ACC112 (cell line): Measurements from ENCODE around the gene GLIS1.
A peak's percentile ranks its signal among the peaks of the same experiment; 100 is the strongest.

ENCODE experiments used
- H2AFZ ChIP-seq: fragments of 200-600 bp; sonication (generic); one replicate; pipeline ENCODE4 v1.6.0; 2017; ENCODE audit warnings: antibody characterized with exemption, low read length; ENCODE audit not compliant: unreplicated experiment
- H3K27ac ChIP-seq: fragments of 200-600 bp; sonication (generic); 2 replicates; pipeline ENCODE4 v1.5.1; 2014; ENCODE audit warnings: low read depth, mild to moderate bottlenecking, antibody characterized with exemption, low read length, moderate library complexity
- H3K27me3 ChIP-seq: fragments of 200-600 bp; sonication (generic); 2 replicates; pipeline ENCODE4 v1.6.1; 2014; ENCODE audit warnings: mild to moderate bottlenecking, antibody characterized with exemption, low read length, moderate library complexity, mixed read lengths; ENCODE audit not compliant: insufficient read depth
- H3K36me3 ChIP-seq: fragments of 200-600 bp; sonication (generic); 2 replicates; pipeline ENCODE4 v1.6.1; 2016; ENCODE audit warnings: mild to moderate bottlenecking, antibody characterized with exemption, low read length, moderate library complexity, mixed read lengths; ENCODE audit not compliant: insufficient read depth
- H3K4me1 ChIP-seq: fragments of 200-600 bp; sonication (generic); one replicate; pipeline ENCODE4 v1.6.1; 2016; ENCODE audit warnings: low read length, mixed read lengths; ENCODE audit not compliant: insufficient read depth, unreplicated experiment, control insufficient read depth
- H3K4me3 ChIP-seq: fragments of 200-600 bp; sonication (generic); 2 replicates; pipeline ENCODE4 v1.5.1; 2014; ENCODE audit warnings: mild to moderate bottlenecking, low read depth, low read length
- H3K79me2 ChIP-seq: fragments of 200-600 bp; sonication (generic); one replicate; pipeline ENCODE4 v1.6.0; 2016; ENCODE audit warnings: low read length; ENCODE audit not compliant: control insufficient read depth, unreplicated experiment, insufficient read depth

The GLIS1 gene

DNA sequence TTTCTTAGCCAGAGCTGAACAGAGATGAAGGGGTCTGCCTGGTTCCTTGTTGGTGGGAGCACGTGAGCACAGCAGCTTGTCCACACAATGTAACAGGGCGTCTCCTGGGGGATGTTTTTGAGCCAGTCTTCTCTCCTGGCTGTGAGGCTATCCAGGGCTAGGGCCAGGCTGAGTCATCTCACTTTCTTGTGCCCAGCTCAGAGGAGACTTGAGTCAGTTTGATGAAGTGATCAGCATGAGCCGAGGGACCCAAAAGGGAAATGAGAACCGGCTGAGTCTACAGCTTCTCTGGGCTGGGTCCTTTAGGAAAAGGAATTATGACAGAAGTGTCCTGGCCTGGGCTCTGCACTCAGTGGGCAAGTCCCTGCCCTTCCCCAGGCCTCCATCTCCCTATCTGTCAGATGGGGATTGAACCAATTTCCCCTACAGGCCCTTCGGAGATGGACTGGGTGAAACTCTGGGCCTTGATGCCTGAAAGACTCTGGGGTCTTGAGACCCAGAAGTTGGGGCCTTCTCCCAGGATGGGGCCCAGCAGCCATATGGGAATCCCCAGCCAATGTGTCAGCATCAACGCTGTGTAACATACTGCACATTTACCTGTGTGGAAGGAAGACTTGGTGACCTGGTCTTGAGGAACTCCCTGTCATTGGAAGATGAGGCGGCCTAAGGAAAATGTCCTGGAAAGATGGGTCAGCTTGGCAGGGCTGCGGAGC, 243.2 kb downstream of the GLIS1 start:
- no peaks in the 10 kb centered on the region for H3K79me2 ChIP-seq
- no peak overlapping the region for H3K4me3 ChIP-seq
- no peak overlapping the region for H2AFZ ChIP-seq
- H3K4me1 ChIP-seq: peaks cover 11% of the 10 kb centered on the region
- H3K27me3 ChIP-seq: peaks cover under 1% of the 10 kb centered on the region; the same call in 1 of the 2 replicates
- no peak overlapping the region for H3K27ac ChIP-seq
- H3K36me3 ChIP-seq: no peaks in the 10 kb centered on the region

DNA sequence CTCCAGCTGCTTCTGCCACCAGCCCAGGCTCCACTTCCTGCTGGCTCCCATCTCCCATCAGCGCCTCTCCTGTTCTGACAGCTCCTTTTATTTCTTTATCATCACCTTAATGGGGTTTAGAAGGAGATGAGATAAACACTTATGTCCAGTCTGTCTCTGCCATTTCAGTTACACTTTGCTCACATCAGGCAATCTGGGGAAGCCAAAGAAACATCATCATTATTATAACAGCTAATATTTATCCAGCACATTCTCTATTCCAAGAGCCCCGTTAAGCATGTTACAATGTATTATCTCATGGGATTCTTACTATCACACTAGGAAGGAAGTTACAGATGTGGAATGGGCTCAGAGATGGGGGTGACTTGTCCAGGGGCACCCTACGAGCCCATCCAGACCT, 248.6 kb downstream of the GLIS1 start:
- no peak overlapping the region for H3K27ac ChIP-seq

DNA sequence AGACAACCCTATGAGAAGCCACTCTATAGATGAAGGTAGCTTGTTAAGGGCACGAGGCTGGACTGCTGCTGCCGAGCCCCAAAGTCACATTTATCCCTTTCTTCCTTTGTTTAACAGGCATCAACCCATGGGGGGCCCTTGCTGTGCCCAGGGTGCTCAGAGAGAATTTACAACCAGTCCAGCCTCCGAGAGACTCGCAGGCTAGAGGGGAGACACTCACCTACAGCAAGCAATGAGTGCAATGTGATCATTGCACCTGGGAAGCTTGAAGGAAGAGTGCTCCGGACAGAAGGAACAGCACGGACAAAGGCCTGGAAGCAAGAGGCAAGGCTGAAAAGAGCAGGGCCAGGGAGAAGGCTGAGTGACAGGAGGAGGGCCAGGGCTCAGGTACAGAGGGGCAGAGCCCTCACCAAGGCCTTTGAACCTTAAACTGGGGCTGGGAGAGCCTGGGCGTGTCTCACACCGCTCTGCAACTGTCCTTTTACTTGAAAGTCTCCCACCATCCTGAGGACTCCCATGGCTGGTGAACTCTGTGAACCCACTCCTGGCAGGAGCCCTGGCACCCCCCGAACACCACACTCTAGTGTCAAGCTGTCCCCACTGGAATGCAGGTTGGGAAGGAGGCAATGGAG, 252.5 kb downstream of the GLIS1 start:
- Histone ChIP-seq H3K36me3 (no peaks in the 10 kb centered on the region), H2AFZ (no peak overlapping the region), H3K4me3 (no peak overlapping the region), H3K4me1 (no peaks in the 10 kb centered on the region), H3K27ac (no peak overlapping the region), H3K27me3 (peaks cover 29% of the 10 kb centered on the region), H3K79me2 (no peaks in the 10 kb centered on the region)

More for the DNA sequence above, 248.6 kb downstream of the GLIS1 start:
- Histone ChIP-seq H2AFZ (no peak overlapping the region), H3K4me1 (peaks cover under 1% of the 10 kb centered on the region), H3K27me3 (peaks cover 29% of the 10 kb centered on the region), H3K36me3 (no peaks in the 10 kb centered on the region), H3K4me3 (no peak overlapping the region), H3K79me2 (no peaks in the 10 kb centered on the region)

DNA sequence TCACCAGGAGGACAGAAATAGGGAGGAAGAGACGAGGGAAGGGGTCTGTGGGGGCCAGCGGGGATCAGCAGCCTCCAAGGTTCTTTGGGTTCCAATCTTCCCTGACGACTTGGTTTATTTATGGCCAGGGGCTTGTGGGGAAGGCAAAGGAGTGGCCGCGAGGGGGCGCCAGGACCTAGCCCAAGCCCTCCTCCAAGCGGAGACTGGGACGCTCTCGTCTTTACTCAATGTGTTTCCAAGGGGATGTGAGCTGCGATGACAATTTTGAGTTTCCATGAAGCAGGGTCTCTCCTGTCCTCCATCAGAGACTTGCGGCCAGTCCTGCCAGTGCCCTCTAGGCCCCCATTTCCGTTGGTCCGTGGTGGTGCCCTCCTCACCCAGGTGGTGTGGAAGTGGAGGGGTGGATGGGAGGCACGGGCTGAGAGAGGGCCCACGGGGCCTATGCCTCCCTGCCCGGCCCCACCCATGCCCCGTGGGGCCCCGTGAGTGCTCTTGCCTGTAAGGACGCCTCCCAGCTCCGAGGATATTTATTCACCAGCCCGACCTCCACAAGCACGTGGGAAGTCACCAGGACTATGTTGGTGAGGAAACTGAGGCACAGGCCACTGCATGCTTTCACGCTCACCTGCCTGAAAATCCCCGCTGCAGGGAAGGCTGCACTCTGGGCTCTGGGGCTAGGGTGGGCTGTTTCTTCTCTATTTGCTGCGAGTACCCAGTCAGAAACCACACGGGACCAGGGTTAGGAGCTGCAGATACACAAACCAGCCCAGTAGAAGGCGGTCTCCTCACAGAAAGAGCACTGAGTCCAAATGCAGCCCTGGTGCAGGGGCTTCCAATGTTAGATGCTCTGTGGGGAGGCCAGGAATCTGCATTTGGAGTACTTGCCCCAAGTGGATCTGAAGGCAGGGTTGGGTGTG, 253.2 kb downstream of the GLIS1 start:
- H3K27ac ChIP-seq: no peak overlapping the region
- H3K36me3 ChIP-seq: no peaks in the 10 kb centered on the region
- no peaks in the 10 kb centered on the region for H3K4me1 ChIP-seq
- H3K79me2 ChIP-seq: no peaks in the 10 kb centered on the region
- H3K27me3 ChIP-seq: peaks cover 28% of the 10 kb centered on the region
- no peak overlapping the region for H3K4me3 ChIP-seq
- H2AFZ ChIP-seq: peak overlapping the region; percentile 27

DNA sequence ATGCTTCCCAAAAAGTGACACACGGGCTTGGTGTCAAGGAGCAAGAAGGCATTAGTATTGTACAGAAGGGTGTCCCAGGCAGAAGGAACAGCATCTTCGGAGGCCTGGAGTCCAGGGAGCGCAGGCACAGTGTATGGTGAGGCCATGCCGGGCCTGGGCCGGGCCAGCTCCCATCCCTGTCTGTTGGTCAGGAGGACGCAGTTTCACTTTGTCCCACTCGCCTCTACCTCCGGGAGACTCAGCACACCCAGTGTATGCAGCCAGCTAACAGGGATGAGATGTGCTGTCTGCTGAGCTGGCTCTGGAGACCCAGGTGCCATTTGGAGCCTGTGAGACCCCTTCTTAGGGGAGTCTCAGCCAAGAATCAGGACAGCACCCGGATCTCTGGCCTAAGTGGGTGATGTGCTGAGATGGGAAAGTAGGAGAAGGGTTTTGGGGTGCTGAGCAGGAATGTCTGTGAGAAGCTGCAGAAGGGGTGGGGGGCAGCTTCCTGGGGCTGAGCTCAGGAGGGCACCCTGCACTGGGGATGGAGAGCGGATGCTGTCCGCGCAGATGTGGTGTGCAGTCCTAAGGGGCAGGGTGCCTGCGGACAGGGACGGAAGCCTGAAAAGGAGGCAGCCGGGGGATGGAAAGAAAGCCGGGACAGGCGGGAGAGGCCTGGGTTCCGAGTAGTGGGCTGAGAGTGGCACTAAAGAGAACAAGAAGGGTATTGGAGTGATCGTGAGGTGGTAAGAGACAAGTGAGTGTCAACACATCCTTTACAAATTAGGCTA, 254.1 kb downstream of the GLIS1 start:
- Histone ChIP-seq H3K4me3 (no peak overlapping the region), H3K27ac (no peak overlapping the region), H3K79me2 (no peaks in the 10 kb centered on the region), H3K36me3 (no peaks in the 10 kb centered on the region), H3K27me3 (peaks cover 28% of the 10 kb centered on the region), H2AFZ (no peak overlapping the region), H3K4me1 (no peaks in the 10 kb centered on the region)

DNA sequence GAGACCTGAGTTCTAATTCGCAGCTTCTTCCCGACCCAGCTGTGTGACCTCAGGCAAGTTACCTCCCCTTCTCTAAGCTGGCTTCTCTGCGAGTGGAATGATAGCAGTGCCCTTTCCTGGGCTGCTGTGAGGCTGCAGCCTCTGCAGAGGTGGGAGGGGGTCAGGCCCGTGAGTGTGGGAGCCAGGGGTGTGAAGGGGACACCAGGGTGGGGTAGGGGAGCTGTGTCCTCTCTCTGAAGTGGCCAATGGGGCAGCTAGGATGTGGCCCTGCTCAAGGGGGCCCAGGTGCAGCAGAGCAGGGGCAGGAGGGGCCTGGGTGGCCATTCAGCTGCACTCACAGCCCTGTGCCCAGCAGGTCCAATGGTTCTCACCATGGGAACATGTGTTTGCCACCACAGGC, 255.3 kb downstream of the GLIS1 start:
- Histone ChIP-seq H3K4me3 (no peak overlapping the region), H3K27me3 (peaks cover 26% of the 10 kb centered on the region), H3K79me2 (no peaks in the 10 kb centered on the region), H3K4me1 (no peaks in the 10 kb centered on the region), H3K27ac (no peak overlapping the region), H2AFZ (no peak overlapping the region), H3K36me3 (no peaks in the 10 kb centered on the region)

DNA sequence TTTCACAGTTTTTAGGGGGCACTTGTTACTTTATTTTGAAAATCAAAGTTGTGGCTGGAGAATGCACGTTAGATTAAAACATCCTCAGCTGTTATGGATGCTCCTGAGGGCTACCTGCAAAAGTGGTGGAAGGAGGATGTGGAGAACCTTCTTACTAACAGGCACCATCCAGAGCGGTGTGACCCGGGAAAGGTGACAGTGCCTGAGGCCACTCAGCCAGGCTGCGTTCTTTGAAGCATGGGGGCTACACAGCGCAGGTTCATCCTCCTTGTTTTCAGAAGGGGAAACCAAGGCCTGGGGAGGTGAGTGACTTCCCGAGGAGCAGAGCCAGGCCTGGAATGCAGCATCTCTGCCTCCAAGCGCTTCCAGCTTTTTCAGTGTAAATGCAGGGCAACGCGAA, 255.8 kb downstream of the GLIS1 start:
- Histone ChIP-seq H3K4me3 (no peak overlapping the region), H2AFZ (no peak overlapping the region), H3K4me1 (no peaks in the 10 kb centered on the region), H3K27ac (no peak overlapping the region), H3K27me3 (peaks cover 29% of the 10 kb centered on the region), H3K79me2 (no peaks in the 10 kb centered on the region), H3K36me3 (no peaks in the 10 kb centered on the region)

DNA sequence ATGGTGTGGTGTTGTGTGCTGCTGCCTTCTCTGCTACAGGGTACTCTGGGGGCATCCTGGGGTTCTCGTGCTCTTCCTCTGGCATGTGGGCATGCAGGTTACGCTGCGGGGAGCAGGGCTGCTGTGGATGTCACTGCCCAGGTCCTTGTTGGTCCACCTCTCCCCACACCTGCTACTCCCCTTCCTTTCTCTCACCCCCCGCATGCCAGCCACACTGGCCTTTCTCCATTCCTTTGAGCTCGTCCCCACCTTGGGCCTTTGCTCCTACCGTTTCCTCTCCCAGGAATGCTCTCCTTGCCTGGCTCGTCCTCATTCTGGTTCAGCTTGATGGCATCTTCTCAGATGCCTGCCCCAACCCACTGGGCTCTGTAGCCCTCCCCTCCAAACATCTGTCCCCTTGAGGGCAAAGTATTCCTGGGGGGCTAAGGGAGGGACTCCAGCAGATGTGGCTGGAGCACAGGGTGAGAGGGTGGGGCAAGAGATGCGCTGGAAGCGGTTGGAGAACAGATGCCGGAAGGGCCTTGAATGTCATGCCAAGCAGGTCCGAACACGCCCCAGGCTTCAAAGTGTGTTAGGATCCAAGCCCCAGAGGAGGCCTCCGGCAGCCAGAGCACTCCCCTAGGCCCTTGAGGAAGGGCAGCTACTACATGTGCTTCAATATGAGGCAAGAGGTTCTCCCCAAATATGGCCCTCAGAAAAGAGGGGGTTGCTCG, 256.4 kb downstream of the GLIS1 start:
- no peak overlapping the region for H2AFZ ChIP-seq

DNA sequence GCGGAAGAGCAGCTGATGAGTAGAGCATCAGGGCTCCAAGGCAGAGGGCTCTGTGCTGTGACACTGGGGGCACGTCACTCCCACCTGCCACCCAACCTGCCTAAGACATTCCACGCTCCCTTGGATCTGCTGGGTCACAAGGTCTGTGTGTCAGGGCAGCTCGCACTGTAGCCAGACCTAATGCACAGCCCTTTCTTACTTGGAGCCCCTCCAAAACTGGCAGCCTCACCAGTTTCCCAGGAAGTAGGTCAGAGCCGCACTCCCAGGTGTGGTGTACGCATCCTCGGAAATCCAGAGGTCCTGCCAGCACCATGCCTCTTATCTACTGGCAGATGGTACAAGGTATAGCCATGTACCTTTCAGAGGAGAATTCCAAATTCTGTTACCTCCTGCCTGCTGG, 257.5 kb downstream of the GLIS1 start:
- Histone ChIP-seq H3K27ac (no peak overlapping the region), H2AFZ (no peak overlapping the region)

More for the DNA sequence above, 256.4 kb downstream of the GLIS1 start:
- Histone ChIP-seq H3K79me2 (no peaks in the 10 kb centered on the region), H3K27me3 (peaks cover 27% of the 10 kb centered on the region), H3K4me1 (no peaks in the 10 kb centered on the region), H3K27ac (no peak overlapping the region), H3K4me3 (no peak overlapping the region), H3K36me3 (no peaks in the 10 kb centered on the region)

DNA sequence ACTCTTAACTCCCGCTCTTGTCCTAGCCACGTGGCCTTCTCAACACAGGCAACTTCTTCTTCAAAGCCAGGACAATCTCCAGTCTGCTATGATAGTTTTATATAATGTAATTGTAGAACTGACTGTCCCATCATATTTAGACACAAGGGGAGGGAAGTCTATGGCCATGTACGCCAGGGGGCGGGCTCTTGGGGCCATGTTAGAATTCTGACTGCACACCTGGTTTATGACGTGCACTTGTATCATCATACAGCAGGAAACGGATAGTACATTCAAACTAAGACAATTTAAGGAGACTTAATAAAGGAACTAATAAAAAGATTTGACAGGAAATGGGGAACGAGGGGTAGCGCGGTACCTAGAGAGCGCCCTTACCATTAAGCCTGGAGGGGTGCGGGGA, 258.3 kb downstream of the GLIS1 start:
- no peaks in the 10 kb centered on the region for H3K79me2 ChIP-seq
- no peaks in the 10 kb centered on the region for H3K4me1 ChIP-seq
- no peaks in the 10 kb centered on the region for H3K36me3 ChIP-seq
- H3K27ac ChIP-seq: no peak overlapping the region
- no peak overlapping the region for H2AFZ ChIP-seq
- no peak overlapping the region for H3K4me3 ChIP-seq
- H3K27me3 ChIP-seq: peaks cover 32% of the 10 kb centered on the region

More for the DNA sequence above, 257.5 kb downstream of the GLIS1 start:
- Histone ChIP-seq H3K4me3 (no peak overlapping the region), H3K4me1 (no peaks in the 10 kb centered on the region), H3K36me3 (no peaks in the 10 kb centered on the region), H3K27me3 (peaks cover 25% of the 10 kb centered on the region), H3K79me2 (no peaks in the 10 kb centered on the region)
